ENCODE results near the gene KCNJ10.
A peak's percentile ranks its signal among the peaks of the same experiment; 100 is the strongest.

Gene KCNJ10

DNA sequence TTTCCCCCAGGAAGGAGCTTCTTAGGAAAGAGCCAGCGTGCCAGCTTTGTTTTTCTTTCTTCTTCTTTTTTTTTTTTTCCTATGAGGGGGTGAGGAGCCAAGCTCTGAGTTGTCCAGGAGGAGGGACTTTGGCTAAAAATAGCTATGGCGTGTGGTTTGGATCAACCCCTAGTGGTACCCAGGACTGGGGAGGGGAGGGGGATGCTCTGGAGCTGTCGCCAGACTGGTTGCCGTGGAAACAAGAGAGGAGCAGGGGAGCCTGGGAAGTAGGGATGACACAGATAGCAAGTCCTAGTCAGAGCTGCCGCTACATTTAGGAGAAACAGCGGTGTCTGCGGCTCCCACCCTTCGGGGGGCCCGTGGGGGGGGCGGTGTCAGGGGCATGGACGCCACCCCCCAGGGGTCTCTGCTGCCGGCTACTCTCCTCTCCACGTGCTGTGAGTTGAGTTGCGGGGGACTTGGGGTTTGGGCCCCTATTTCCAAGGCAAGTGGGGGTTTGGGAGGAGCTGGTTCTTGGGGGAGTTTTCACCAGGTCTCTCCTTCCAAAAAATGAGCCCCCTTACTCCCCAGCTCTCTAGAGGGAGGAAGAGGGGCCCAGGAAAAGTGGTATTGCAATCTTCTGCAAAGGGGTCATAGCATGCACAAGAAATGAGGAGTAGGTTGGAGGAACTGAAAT is 11.4 kb upstream of the KCNJ10 start, which contains the start of gene KCNJ9:
KCNJ9 (plus strand) TSS at position 278 of the 676 bp plus-strand sequence. CDS start 2,493 bp downstream, outside the sequence.
- peaks cover 7% of the 10 kb centered on the region for H3K36me3 Mint-ChIP-seq (ENCODE audit: low read depth)
- no peak within 1 kb of the TSS for H3K4me3 Mint-ChIP-seq
- H3K27ac Mint-ChIP-seq = no peak within 1 kb of the TSS
- no peaks in the 10 kb centered on the region for H3K9me3 Mint-ChIP-seq
- H3K4me1 Mint-ChIP-seq (ENCODE audit: low read depth) = peaks cover 27% of the 10 kb centered on the region
- peaks cover 52% of the 10 kb centered on the region for H3K27me3 Mint-ChIP-seq

DNA sequence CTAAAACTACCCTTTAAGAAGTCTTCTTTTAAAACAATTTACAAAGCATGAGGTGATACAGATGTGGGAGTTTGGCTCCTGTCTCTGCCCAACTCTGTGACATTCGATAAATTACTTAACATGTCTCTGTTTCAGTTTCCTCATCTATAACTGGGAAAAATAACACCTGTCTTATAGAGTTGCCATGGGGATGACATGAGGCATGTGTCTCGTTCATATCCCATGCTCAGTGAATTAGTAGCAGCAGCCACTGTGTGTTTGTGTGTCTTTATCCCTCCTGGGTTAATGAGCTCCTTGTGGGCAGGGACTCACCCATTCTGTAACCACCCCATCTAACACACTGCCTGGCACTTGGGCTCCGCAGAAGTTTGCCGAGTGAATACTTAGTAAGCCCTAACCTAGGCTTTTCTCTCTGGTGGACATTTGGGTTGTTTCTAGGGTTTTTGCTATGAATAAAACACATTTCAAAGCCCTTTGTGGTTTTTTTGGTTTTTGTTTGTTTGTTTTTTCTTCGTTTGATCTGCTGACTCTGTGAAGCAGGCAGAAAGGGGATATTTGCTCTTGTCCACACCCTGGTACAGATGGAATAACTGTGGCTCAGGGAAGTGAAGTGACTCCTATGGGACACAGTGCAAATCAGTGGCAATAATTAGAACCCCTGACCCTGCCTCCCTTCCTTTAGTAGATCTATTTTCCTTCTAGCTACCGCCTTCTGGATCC is 10.6 kb upstream of the KCNJ10 start:
- H3K9me3 Mint-ChIP-seq = no peaks in the 10 kb centered on the region
- H3K27ac Mint-ChIP-seq = no peak overlapping the region
- peaks cover 60% of the 10 kb centered on the region for H3K27me3 Mint-ChIP-seq
- H3K4me3 Mint-ChIP-seq = no peak overlapping the region
- H3K36me3 Mint-ChIP-seq (ENCODE audit: low read depth) = peaks cover 4% of the 10 kb centered on the region
- peaks cover 27% of the 10 kb centered on the region for H3K4me1 Mint-ChIP-seq (ENCODE audit: low read depth)

DNA sequence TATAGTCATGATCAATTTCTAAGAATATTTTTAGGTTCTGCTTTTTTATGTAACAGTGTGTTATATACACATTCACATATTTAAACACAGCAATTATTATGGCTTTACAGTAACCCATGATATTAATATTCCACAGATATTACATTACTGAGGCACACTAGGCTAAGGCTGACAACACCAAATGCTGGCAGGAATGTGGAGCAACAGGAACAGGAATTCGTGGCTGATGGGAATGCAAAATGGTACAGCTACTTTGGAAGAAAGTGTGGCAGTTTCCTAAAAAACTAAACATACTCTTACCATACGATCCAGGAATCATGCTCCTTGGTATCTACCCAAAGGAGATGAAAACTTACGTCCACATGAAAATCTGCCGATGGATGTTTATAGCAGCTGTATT is 9.5 kb upstream of the KCNJ10 start:
- Mint-ChIP-seq H3K36me3 (ENCODE audit: low read depth) (no peaks in the 10 kb centered on the region), H3K4me1 (ENCODE audit: low read depth) (peaks cover 26% of the 10 kb centered on the region), H3K27ac (no peak overlapping the region), H3K4me3 (no peak overlapping the region), H3K27me3 (peaks cover 68% of the 10 kb centered on the region), H3K9me3 (no peaks in the 10 kb centered on the region)

DNA sequence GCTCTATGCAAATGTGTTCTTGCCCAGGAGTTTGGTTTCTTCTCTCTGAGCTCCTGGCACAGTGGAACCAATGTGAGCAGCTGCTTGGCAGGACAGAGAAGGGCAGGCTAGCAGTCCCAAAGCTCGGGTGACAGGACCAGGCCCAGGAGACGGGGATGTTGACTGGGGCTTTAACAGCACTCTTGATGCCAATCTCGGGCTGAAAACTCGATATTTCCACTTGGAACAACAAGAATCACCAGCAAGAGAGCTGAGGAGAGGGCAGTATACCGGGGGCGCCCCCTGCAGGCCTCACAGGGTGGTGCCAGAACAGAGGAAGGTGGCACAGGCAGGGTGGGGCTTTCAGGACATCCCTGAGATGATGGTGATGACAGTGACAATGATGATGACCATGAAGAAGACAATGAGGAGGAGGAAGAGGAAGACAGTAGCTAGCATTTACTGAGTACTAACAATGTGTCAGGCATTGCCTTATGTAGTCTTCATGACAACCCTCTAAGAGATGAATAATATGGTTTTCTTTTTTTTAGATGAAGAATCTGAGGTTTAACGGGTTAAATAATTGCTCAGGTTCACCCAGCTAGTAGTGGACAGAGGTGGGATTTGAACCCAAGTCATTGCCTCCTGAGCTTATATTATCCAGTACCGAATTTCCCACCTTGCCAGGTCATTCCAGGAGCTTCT is 8.7 kb upstream of the KCNJ10 start:
- Mint-ChIP-seq H3K27me3 (peaks cover 68% of the 10 kb centered on the region), H3K27ac (no peak overlapping the region), H3K9me3 (no peaks in the 10 kb centered on the region), H3K36me3 (ENCODE audit: low read depth) (no peaks in the 10 kb centered on the region), H3K4me1 (ENCODE audit: low read depth) (peaks cover 22% of the 10 kb centered on the region), H3K4me3 (no peak overlapping the region)

DNA sequence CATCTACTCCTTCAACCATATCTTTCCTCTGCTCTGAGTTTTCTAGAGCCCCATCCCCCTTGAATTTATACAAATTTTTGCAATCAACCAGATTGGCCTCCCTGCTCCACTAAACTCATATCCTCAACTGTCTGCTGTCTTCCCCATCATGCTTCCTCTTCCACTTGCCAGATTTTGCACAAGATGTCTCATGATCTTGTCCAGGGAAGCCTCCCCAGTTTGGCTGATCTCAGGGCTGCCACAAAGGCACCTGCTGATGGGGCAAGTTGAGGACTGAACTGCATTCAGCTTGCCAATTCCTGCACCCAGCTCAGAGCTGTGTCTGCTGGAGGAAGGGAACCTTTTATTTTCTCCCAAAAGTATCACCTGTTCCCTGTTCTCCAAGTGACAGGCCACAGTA is 7.5 kb upstream of the KCNJ10 start:
- Mint-ChIP-seq H3K27me3 (peaks cover 67% of the 10 kb centered on the region), H3K4me3 (no peak overlapping the region), H3K9me3 (no peaks in the 10 kb centered on the region), H3K36me3 (ENCODE audit: low read depth) (no peaks in the 10 kb centered on the region), H3K27ac (no peak overlapping the region), H3K4me1 (ENCODE audit: low read depth) (peaks cover 22% of the 10 kb centered on the region)

DNA sequence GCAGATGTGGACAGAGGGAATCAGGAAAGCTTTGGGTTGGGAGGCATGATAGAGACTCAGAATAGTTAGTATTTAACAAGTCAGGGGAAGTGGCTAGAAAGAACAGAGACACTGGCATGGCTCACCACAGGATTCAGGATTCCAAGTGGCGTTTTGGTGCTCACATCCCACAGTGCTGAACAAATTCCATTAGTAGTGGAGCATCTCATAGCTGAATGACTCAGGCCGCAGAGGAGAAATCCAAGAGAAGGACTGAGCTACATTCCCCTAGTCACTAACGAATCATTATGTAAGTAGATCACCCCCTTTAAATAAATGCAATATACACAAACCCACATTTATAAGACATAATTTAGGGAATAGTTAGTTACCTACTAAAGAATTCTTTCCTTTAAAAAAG is 6.3 kb upstream of the KCNJ10 start:
- H3K4me1 Mint-ChIP-seq (ENCODE audit: low read depth) = peaks cover 21% of the 10 kb centered on the region
- no peaks in the 10 kb centered on the region for H3K9me3 Mint-ChIP-seq
- H3K27me3 Mint-ChIP-seq = peaks cover 64% of the 10 kb centered on the region
- no peaks in the 10 kb centered on the region for H3K36me3 Mint-ChIP-seq (ENCODE audit: low read depth)
- H3K27ac Mint-ChIP-seq = no peak overlapping the region
- no peak overlapping the region for H3K4me3 Mint-ChIP-seq

DNA sequence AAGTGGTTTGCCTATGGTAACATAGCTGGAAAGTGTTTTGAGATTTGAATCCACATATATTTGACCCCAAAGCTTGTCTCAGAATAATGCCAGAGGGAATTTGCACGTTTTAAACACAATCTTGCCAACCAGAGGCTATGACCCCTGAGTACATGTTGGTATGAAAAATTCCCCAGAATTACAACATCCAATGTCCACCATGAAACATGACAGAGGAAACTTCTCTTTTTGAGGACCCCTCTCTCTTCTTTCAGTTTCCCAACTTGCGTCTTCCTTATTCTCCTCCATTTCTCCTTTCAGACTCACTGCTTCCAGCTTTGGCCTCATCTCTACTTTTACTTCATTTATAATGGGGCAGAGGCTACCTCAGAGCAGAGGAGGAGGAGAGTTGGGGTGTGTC is 5.9 kb upstream of the KCNJ10 start:
- peaks cover 17% of the 10 kb centered on the region for H3K4me1 Mint-ChIP-seq (ENCODE audit: low read depth)
- no peak overlapping the region for H3K27ac Mint-ChIP-seq
- H3K36me3 Mint-ChIP-seq (ENCODE audit: low read depth) = no peaks in the 10 kb centered on the region
- H3K27me3 Mint-ChIP-seq = peaks cover 62% of the 10 kb centered on the region
- no peak overlapping the region for H3K4me3 Mint-ChIP-seq
- no peaks in the 10 kb centered on the region for H3K9me3 Mint-ChIP-seq

DNA sequence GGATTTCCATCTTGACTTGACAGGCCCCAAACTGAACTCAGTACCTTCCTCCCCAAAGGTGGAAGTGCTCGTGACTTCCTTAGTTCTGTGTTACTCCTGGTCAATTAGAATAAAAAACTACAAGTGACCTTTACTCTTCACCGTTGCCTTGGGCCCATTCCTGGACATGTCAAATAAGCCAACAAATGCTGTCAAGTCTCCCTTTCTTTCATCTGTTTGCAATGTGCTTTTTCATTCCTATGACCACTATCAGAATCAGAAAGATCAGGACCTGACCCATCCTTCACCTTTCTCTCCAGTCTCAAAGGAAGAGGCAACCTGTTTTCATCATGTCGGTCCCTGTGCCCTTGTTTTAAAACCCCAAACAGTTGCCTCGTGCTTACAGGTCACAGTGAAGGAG is 4.9 kb upstream of the KCNJ10 start:
- H3K36me3 Mint-ChIP-seq (ENCODE audit: low read depth) = no peaks in the 10 kb centered on the region
- peaks cover 61% of the 10 kb centered on the region for H3K27me3 Mint-ChIP-seq
- no peaks in the 10 kb centered on the region for H3K9me3 Mint-ChIP-seq
- no peak overlapping the region for H3K4me3 Mint-ChIP-seq
- no peak overlapping the region for H3K27ac Mint-ChIP-seq
- peaks cover 15% of the 10 kb centered on the region for H3K4me1 Mint-ChIP-seq (ENCODE audit: low read depth)

DNA sequence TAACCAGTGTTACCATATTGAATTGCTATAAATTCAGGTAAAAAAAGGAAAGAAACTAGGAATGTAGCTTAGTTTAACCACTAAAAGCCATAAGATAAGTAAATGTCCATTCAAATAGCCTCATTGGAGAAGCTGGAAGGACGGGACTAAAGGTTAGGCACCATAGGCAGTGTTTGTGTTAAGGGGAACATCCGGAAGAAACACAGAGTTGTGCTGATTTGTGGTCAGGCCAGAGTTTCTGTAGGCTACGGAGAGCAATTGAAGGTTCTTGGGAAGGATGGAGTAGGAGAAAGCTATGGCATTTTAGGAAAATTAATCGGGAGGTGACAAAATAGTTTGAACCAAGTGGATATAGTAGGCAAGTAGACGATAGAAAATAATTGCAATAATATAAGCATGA is 1.3 kb upstream of the KCNJ10 start:
- H3K4me3 Mint-ChIP-seq = no peak overlapping the region
- H3K9me3 Mint-ChIP-seq = no peaks in the 10 kb centered on the region
- H3K27ac Mint-ChIP-seq = no peak overlapping the region
- no peaks in the 10 kb centered on the region for H3K36me3 Mint-ChIP-seq (ENCODE audit: low read depth)
- peaks cover 52% of the 10 kb centered on the region for H3K27me3 Mint-ChIP-seq
- peaks cover 8% of the 10 kb centered on the region for H3K4me1 Mint-ChIP-seq (ENCODE audit: low read depth)

DNA sequence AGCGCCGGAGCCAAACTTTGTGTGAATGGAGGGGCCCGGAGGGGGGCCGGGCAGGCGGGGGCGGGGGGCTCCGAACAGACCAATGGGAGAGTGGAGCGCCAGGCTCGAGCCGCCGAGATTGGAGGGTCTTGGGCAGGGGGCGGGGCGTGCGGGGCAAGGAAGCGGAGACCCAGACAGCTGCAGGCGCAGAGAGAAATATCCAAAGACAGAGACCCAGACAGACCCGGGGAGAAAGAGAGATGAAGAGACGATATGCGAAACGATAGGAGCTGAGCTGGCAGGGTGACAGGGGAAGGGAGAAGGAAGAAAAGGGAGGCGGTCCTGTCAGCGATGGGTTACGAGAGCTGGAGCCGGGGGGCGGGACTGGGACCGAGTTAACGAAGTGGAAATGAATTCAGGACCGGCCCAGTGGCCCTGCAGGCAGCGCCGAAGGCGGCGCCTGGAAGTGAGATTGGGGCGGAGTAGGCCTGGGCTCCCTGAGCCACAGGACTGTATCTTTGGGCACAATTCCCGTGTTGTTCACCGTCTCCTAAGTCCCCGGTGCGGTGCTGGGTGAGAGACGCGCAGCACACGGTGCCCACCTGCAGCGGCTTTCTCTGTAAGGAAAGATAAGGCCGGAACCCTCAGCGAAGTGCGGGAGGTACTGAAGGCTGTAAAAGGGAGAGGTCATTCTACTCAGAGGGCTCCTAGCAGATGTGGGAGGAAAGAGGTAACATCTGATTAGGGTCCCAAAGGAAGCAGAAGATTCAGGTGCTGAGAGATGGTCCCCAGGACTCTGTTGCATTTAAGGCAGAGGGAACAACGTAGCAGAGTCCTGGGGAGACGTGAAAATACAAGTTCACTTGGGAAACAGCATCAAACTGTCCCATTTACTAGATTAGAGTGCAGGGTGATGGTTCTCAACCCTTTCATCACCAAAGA is 543 bp upstream of the KCNJ10 start:
- Mint-ChIP-seq H3K27me3 (peaks cover 44% of the 10 kb centered on the region), H3K27ac (no peak overlapping the region), H3K36me3 (ENCODE audit: low read depth) (no peaks in the 10 kb centered on the region), H3K4me1 (ENCODE audit: low read depth) (peaks cover 8% of the 10 kb centered on the region), H3K9me3 (no peaks in the 10 kb centered on the region), H3K4me3 (peak overlapping the region; percentile 86)

DNA sequence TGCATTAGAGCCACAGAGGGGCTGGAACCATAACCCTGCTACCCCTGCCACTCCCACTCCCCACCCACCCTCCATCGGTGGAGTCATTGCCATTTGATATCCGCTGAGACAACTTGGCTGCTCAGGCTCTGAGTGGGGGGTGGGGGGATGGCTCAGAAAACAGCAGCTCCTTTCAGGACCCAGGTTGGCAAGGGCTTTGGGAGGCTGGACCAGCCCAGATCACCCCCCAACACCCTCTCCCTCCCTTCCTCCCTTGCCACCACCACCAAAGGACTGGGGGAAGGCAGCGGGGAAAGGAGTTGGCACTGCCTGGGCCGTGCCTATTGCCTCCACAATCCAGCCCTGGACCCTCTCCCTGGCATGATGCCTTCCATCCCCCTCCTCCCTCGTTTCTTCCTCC is 1.7 kb downstream of the KCNJ10 start:
- H3K4me3 Mint-ChIP-seq = no peak overlapping the region
- H3K27ac Mint-ChIP-seq = no peak overlapping the region
- no peaks in the 10 kb centered on the region for H3K36me3 Mint-ChIP-seq (ENCODE audit: low read depth)

DNA sequence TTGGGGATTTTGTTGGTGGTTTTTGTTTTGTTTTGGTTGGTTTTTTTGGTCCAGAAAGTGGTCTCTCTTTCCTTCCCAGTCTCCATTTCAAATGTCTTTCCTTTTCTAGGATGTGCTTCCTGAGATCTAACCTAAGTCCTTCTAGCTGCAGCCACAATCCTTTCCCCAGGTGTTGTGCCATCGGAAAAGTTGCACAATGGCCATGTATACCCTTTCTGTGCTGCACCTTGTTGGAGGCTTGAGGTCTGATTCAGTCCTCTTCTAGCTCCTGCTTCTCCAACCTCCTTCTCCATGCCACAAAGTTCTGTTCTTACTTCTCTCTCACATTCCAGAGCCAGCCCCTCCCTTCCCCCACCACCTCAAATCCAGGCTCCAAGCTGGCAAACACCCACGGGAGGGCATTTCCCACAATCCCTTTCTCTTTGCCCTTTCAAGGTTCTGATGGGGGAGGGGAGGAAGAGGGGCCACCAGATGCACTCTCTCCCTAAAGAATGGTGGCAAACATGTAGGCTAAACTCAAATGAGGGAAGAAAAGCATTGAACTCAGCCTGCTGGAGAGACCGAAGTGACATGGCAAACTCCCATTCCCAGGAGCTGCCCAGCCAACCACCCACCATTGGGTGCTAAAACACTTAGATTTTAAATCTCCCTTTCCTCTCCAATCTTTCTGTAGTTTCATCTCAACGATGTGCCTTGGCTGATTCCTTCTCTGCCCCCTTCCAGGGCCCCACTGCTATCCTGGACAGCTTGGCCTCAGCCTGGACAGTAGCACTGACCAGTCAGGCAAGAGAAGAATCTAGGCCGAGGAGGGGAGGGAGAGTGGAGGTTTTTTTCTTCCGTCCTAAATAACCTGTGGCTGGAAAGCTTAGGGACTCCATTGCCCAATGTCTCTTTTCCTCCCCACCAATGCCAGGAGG is 2.9 kb downstream of the KCNJ10 start:
- H3K27me3 Mint-ChIP-seq = peaks cover 30% of the 10 kb centered on the region

More for the DNA sequence above, 1.7 kb downstream of the KCNJ10 start:
- H3K4me1 Mint-ChIP-seq (ENCODE audit: low read depth) = peaks cover 8% of the 10 kb centered on the region
- H3K27me3 Mint-ChIP-seq = peaks cover 32% of the 10 kb centered on the region
- H3K9me3 Mint-ChIP-seq = no peaks in the 10 kb centered on the region

DNA sequence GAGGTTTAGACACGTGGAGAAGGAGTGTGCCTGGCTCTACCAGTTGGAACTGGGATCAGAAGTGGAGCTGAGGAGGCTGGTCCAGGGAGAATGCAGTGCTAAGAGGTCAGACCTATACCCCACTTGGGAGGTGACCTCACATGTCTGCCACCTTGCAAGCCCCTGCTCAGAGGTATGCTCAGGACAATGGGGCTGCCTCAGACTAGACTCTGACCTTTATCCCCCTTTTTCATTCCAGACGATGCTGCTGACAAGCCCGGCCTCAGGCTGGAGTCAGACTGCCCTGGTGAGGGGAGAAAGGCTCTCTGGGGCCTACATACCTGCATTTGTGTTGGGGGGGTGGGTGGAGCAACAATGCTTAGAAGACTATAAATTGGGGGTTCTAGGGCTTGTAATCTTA is 5.2 kb downstream of the KCNJ10 start:
- Mint-ChIP-seq H3K4me3 (no peak overlapping the region), H3K9me3 (no peaks in the 10 kb centered on the region), H3K36me3 (ENCODE audit: low read depth) (no peaks in the 10 kb centered on the region), H3K27ac (no peak overlapping the region), H3K4me1 (ENCODE audit: low read depth) (no peaks in the 10 kb centered on the region), H3K27me3 (peaks cover 11% of the 10 kb centered on the region)

More for the DNA sequence above, 2.9 kb downstream of the KCNJ10 start:
- Mint-ChIP-seq H3K9me3 (no peaks in the 10 kb centered on the region), H3K27ac (no peak overlapping the region), H3K4me3 (no peak overlapping the region), H3K4me1 (ENCODE audit: low read depth) (peaks cover 8% of the 10 kb centered on the region), H3K36me3 (ENCODE audit: low read depth) (no peaks in the 10 kb centered on the region)

DNA sequence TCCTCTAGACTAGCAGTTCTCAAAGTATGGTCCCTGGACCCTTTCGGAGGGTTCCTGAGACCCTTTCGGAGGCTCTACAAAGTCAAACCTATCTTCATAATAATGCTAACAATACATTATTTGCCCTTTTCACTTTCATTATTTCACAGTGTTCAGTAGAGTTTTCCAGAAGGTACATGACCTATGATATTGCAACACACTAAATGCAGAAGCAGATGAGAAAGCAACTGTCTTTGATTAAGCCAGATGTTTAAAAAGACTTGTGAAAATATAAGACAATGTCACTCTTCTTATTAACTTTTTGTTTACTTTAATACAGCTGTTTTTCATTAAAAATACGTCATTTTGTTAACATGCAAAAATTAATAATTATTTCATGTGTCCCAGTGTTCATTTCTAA is 5.8 kb downstream of the KCNJ10 start:
- Mint-ChIP-seq H3K4me1 (ENCODE audit: low read depth) (no peaks in the 10 kb centered on the region), H3K4me3 (no peak overlapping the region), H3K36me3 (ENCODE audit: low read depth) (no peaks in the 10 kb centered on the region), H3K27ac (no peak overlapping the region), H3K27me3 (peaks cover 8% of the 10 kb centered on the region), H3K9me3 (no peaks in the 10 kb centered on the region)

All from stimulated activated naive CD8-positive, alpha-beta T cell treated with anti-CD3 and anti-CD28 coated beads, Interleukin-15, Interleukin-2, amounts not matched to agents 100 ng/mL and 50 ng/mL, for 24 hours (primary cell).